A549 (cell line): ENCODE data around the gene SEC14L5. TPM values are rescaled to one million over a fixed set of nuclear protein-coding genes. Genes with fewer than 3 reads are reported as not detected.

Experiments used
- ATAC-seq, 2 experiments: fragments of 200-7000 bp in 1 of 2; fragments of >200 bp in 1 of 2; cut with Nextera tagmentation in 1 of 2; cut with Tn5 transposase in 1 of 2; 3 replicates each; pipeline versions ENCODE4 v1.8.0 to v1.9.1; 2018 to 2020; ENCODE audit warnings: mild to moderate bottlenecking in 1 of 2, moderate library complexity in 1 of 2
- CTCF ChIA-PET: fragments of 300-600 bp; sonication (Branson Sonifier 250); formaldehyde crosslinking; extraction: SDS; loops from one replicate; lab custom pipeline; 2021; ENCODE audit warnings: antibody characterized with exemption, inconsistent platforms; lab: Yijun Ruan, JAX
- POLR2A ChIA-PET: fragments of 350-600 bp; formaldehyde crosslinking; extraction: SDS; loops from one replicate; lab custom pipeline; 2021; ENCODE audit warnings: antibody characterized with exemption, inconsistent platforms; lab: Yijun Ruan, JAX
- DNase-seq, 2 experiments: peaks; one replicate each; pipeline versions ENCODE4 v3.0.0 to v3.0.0-alpha.2; 2011 to 2016; ENCODE audit warnings: low read depth in 1 of 2, low spot score in 1 of 2
- FAIRE-seq: peaks from 2 replicates; lab custom pipeline; 2011; peaks lifted over from hg19 to GRCh38; lab: Jason Lieb, UNC
- H3K27ac ChIP-seq, 2 experiments: fragments of >200 bp; sonication (Bioruptor Twin); formaldehyde crosslinking; 3 replicates each; pipeline ENCODE4 v1.5.1; 2016 to 2017
- H3K4me1 ChIP-seq: fragments of >200 bp; sonication (Bioruptor Twin); formaldehyde crosslinking; 3 replicates; pipeline ENCODE4 v1.6.1; 2016
- H3K4me2 ChIP-seq: fragments of >200 bp; sonication (Bioruptor Twin); formaldehyde crosslinking; 3 replicates; pipeline ENCODE4 v1.6.1; 2016
- H3K4me3 ChIP-seq: fragments of >200 bp; sonication (Bioruptor Twin); formaldehyde crosslinking; 3 replicates; pipeline ENCODE4 v1.5.1; 2016
- H3K9me3 ChIP-seq: fragments of >200 bp; sonication (Bioruptor Twin); formaldehyde crosslinking; 3 replicates; pipeline ENCODE4 v1.6.1; 2016
- ATOH8 ChIP-seq: fragments of 250-450 bp; sonication (Bioruptor Pico); IDR thresholded peaks from 2 replicates; pipeline ENCODE4 v1.5.0; 2020; ENCODE audit warnings: low read depth, mild to moderate bottlenecking, moderate library complexity
- BHLHE40 ChIP-seq: IDR thresholded peaks from 2 replicates; pipeline ENCODE4 v1.6.1; 2012; ENCODE audit warnings: low read depth, low read length, inconsistent platforms
- CBX2 ChIP-seq: fragments of 200-600 bp; sonication (generic); IDR thresholded peaks from 2 replicates; pipeline ENCODE4 v1.6.1; 2016; ENCODE audit warnings: low read depth, mild to moderate bottlenecking, borderline replicate concordance
- EHF ChIP-seq: fragments of 250-450 bp; sonication (Bioruptor Pico); IDR thresholded peaks from 2 replicates; pipeline ENCODE4 v1.5.0; 2020; ENCODE audit warnings: mild to moderate bottlenecking
- ESRRA ChIP-seq: fragments of 150-350 bp; IDR thresholded peaks from 2 replicates; pipeline ENCODE4 v1.6.1; 2014; ENCODE audit warnings: mild to moderate bottlenecking, low read length, borderline replicate concordance
- FOSL2 ChIP-seq, 2 experiments: fragments of 450-650 bp in 1 of 2; fragments of >200 bp in 1 of 2; sonication (Bioruptor Twin) in 1 of 2; formaldehyde crosslinking; IDR thresholded peaks; 2 replicates each; pipeline versions ENCODE4 v1.5.0 to v1.6.1; 2016 to 2020; ENCODE audit warnings: mild to moderate bottlenecking in 1 of 2, moderate library complexity in 1 of 2
- FOXS1 ChIP-seq: fragments of 250-450 bp; sonication (Bioruptor Pico); IDR thresholded peaks from 2 replicates; pipeline ENCODE4 v1.5.0; 2020; ENCODE audit warnings: mild to moderate bottlenecking, moderate library complexity
- HDAC2 ChIP-seq: fragments of 200-600 bp; sonication (generic); IDR thresholded peaks from 2 replicates; pipeline ENCODE4 v1.6.1; 2016
- JUN ChIP-seq, 2 experiments: fragments of >200 bp; sonication (Bioruptor Twin); formaldehyde crosslinking; IDR thresholded peaks; 2 replicates in 1 of 2; 3 replicates in 1 of 2; pipeline ENCODE4 v1.6.1; 2016 to 2017
- JUNB ChIP-seq: fragments of >200 bp; sonication (Bioruptor Twin); formaldehyde crosslinking; IDR thresholded peaks from 2 replicates; pipeline ENCODE4 v1.6.1; 2016
- KDM1A ChIP-seq: fragments of 200-600 bp; sonication (generic); IDR thresholded peaks from 2 replicates; pipeline ENCODE4 v1.6.1; 2016; ENCODE audit warnings: low read depth, mild to moderate bottlenecking
- MAFK ChIP-seq: fragments of 450-650 bp; IDR thresholded peaks from 2 replicates; pipeline ENCODE4 v1.6.1; 2014; ENCODE audit not compliant: partially characterized antibody
- MAZ ChIP-seq: fragments of 150-350 bp; IDR thresholded peaks from 2 replicates; pipeline ENCODE4 v1.6.1; 2014; ENCODE audit warnings: antibody characterized with exemption, low read depth, low read length, borderline replicate concordance
- MYC ChIP-seq: IDR thresholded peaks from 2 replicates; pipeline ENCODE4 v1.6.1; 2012; ENCODE audit warnings: mild to moderate bottlenecking, inconsistent platforms, low read length, improper control_type of control experiment, borderline replicate concordance
- NPAS2 ChIP-seq: fragments of 250-450 bp; sonication (Bioruptor Pico); IDR thresholded peaks from 2 replicates; pipeline ENCODE4 v1.8.0; 2022; ENCODE audit warnings: mild to moderate bottlenecking, moderate library complexity, borderline replicate concordance
- PHF8 ChIP-seq: fragments of 200-600 bp; sonication (generic); IDR thresholded peaks from 2 replicates; pipeline ENCODE4 v1.6.1; 2016; ENCODE audit warnings: low read depth, mild to moderate bottlenecking, antibody characterized with exemption, moderate library complexity, borderline replicate concordance
- RAD21 ChIP-seq, 2 experiments: fragments of >200 bp in 1 of 2; sonication (Bioruptor Twin) in 1 of 2; formaldehyde crosslinking in 1 of 2; IDR thresholded peaks in 1 of 2; conservative IDR thresholded peaks in 1 of 2; 2 replicates in 1 of 2; 3 replicates in 1 of 2; pipeline ENCODE4 v1.6.1; 2012 to 2018; ENCODE audit warnings: inconsistent platforms in 1 of 2
- RARB ChIP-seq: fragments of 250-450 bp; sonication (Bioruptor Pico); IDR thresholded peaks from 2 replicates; pipeline ENCODE4 v1.8.0; 2021; ENCODE audit warnings: mild to moderate bottlenecking, moderate library complexity
- SMC3 ChIP-seq: fragments of >200 bp; sonication (Bioruptor Twin); formaldehyde crosslinking; IDR thresholded peaks from 3 replicates; pipeline ENCODE4 v1.6.1; 2018; ENCODE audit warnings: inconsistent platforms
- SREBF2 ChIP-seq: fragments of 450-650 bp; IDR thresholded peaks from 2 replicates; pipeline ENCODE4 v1.6.1; 2014; ENCODE audit warnings: mild to moderate bottlenecking, moderate library complexity
- TP53 ChIP-seq: fragments of 250-450 bp; sonication (Bioruptor Pico); IDR thresholded peaks from 2 replicates; pipeline ENCODE4 v1.5.0; 2021; ENCODE audit warnings: mild to moderate bottlenecking, moderate library complexity
- WGBS: methylation state at CpG from one replicate; pipeline ENCODE4 v1.1.6; 2017; ENCODE audit errors: missing lambda C conversion rate; 5-methylcytosine and 5-hydroxymethylcytosine counted together
- polyA plus RNA-seq, 4 experiments: library from polyadenylated mRNA; depleted of rRNA in 3 of 4; stranded (reverse); fragments of >200 nt; fragmentation: RNase III in 1 of 4; extraction: RNeasy Plus Mini Kit Qiagen cat#74134 plus additional on column Dnase treatment in 1 of 4; gene quantifications; 2 replicates in 3 of 4; 3 replicates in 1 of 4; pipeline ENCODE4 v1.2.3, GENCODE V29; 2011 to 2017
- TF ChIP-seq, protein P1 (sequence below): fragments of 250-450 bp; sonication (Bioruptor Pico); IDR thresholded peaks from 2 replicates; pipeline ENCODE4 v1.5.0; 2021; ENCODE audit warnings: mild to moderate bottlenecking, moderate library complexity, borderline replicate concordance
- TF ChIP-seq, protein P2 (sequence below): fragments of 450-650 bp; IDR thresholded peaks from 2 replicates; pipeline ENCODE4 v1.6.1; 2014; ENCODE audit warnings: antibody characterized with exemption

SEC14L5 gene
- polyA plus RNA-seq, 2 of the 4 experiments (the other 2 are of a cell fraction) = 0.03 to 0.05 TPM

DNA sequence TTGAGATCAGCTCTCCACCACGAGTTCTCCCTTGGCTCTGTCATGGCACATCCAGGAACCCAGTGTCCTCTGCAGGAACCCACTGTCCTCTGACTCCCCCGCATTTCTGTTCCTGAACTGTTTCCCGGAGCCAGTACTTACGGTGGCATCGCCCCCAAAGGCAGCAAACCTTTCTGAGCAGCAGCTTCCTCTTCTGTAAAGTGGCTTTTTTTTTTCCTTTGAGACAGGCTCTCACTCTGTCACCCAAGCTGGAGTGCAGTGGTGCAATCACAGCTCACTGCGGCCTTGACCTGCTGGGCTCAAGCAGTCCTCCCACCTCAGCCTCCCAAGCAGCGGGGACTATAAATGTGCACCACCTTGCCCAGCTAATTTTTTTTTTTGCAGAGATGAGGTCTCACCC lies 43.4 kb downstream of the SEC14L5 start:
- FAIRE-seq = no peak
- DNase-seq = no peak
- POLR2A ChIA-PET = no interaction called here
- 74% methylated on average over 7 of the region's 7 CpGs for WGBS
- CTCF ChIA-PET = interaction anchor here (0.6 kb wide), 2 partner anchors 70 to 583 kb away, joined by 4 to 6 read pairs; partner anchors contain the start of gene ALG1
- H3K4me3 ChIP-seq = no peak overlapping the region
- no peaks in the 10 kb centered on the region for H3K4me1 ChIP-seq
- no peak overlapping the region for H3K27ac ChIP-seq
- H3K4me2 ChIP-seq = no peak overlapping the region
- no peaks in the 10 kb centered on the region for H3K9me3 ChIP-seq
- no peak for ATAC-seq
- TF ChIP-seq PHF8 (no peak), JUNB (no peak), BHLHE40 (no peak)

- FAIRE-seq = no peak
- Histone ChIP-seq H3K9me3 (no peaks in the 10 kb centered on the region), H3K4me3 (no peak overlapping the region), H3K27ac (no peak overlapping the region), H3K4me2 (no peak overlapping the region), H3K4me1 (no peaks in the 10 kb centered on the region)
- ChIA-PET CTCF (interaction anchor here (0.6 to 1.7 kb wide), 2 partner anchors 46 to 70 kb away, joined by 4 read pairs; partner anchors contain the start of gene ALG1), POLR2A (no interaction called here)
- 35% methylated on average over 6 of the region's 6 CpGs for WGBS
- TF ChIP-seq EHF (no peak), MYC (no peak), SREBF2 (no peak), ATOH8 (CRISPR knock-in tag) (no peak), NPAS2 (CRISPR knock-in tag) (no peak), HDAC2 (no peak), FOXS1 (CRISPR knock-in tag) (no peak), SMC3 (no peak), TP53 (CRISPR knock-in tag) (no peak), CBX2 (no peak), JUN (IDR thresholded peaks at IDR 0.05) (no peak), MAFK (no peak), RAD21 (conservative IDR thresholded peaks at IDR 0.05 in 1 of 2, IDR thresholded peaks at IDR 0.05 in 1 of 2) (no peak), MAZ (no peak), RARB (CRISPR knock-in tag) (no peak), KDM1A (no peak), FOSL2 (IDR thresholded peaks at IDR 0.05) (no peak), FOSL2 (CRISPR knock-in tag; IDR thresholded peaks at IDR 0.05) (no peak), ESRRA (no peak)
- TF ChIP-seq, protein P1, sequence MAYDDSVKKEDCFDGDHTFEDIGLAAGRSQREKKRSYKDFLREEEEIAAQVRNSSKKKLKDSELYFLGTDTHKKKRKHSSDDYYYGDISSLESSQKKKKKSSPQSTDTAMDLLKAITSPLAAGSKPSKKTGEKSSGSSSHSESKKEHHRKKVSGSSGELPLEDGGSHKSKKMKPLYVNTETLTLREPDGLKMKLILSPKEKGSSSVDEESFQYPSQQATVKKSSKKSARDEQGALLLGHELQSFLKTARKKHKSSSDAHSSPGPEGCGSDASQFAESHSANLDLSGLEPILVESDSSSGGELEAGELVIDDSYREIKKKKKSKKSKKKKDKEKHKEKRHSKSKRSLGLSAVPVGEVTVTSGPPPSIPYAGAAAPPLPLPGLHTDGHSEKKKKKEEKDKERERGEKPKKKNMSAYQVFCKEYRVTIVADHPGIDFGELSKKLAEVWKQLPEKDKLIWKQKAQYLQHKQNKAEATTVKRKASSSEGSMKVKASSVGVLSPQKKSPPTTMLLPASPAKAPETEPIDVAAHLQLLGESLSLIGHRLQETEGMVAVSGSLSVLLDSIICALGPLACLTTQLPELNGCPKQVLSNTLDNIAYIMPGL (CRISPR knock-in tag) = no peak
- no peak for DNase-seq
- no peak for ATAC-seq
Measured at GRCh38 chr16:5001986-5002385, 43.9 kb downstream of the SEC14L5 start.

GRCh38 chr16:5002699-5003143 lies 44.6 kb downstream of the SEC14L5 start:
- no peak for DNase-seq
- no peak for FAIRE-seq
- WGBS = 48% methylated on average over 3 of the region's 3 CpGs
- no peak overlapping the region for H3K4me3 ChIP-seq
- no peak overlapping the region for H3K4me2 ChIP-seq
- no peaks in the 10 kb centered on the region for H3K9me3 ChIP-seq
- TF ChIP-seq KDM1A = no peak
- TF ChIP-seq, protein P2, sequence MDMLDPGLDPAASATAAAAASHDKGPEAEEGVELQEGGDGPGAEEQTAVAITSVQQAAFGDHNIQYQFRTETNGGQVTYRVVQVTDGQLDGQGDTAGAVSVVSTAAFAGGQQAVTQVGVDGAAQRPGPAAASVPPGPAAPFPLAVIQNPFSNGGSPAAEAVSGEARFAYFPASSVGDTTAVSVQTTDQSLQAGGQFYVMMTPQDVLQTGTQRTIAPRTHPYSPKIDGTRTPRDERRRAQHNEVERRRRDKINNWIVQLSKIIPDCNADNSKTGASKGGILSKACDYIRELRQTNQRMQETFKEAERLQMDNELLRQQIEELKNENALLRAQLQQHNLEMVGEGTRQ = no peak
- no peak for TF ChIP-seq MAZ
- POLR2A ChIA-PET = no interaction called here
- H3K4me1 ChIP-seq = no peaks in the 10 kb centered on the region
- CTCF ChIA-PET = interaction anchor here (1.7 kb wide), 1 partner anchor 47 kb away, joined by 4 read pairs; no protein-coding TSS in a partner anchor
- no peak overlapping the region for H3K27ac ChIP-seq
- ATAC-seq = peak in 1 of 2 experiments; percentile 47; a peak in 1 of 6 replicates
